GM19035 (cell line): Measurements from ENCODE around the gene CGB5.
"Not testable (repeated sequence)": the region's sequence is repeated elsewhere in the genome, so short reads cannot be mapped to it uniquely, and the experiment has no call there.

ENCODE experiments used
- ATAC-seq: cut with Tn5 transposase; IDR thresholded peaks from one replicate; pipeline ENCODE4 v1.9.1; 2021; ENCODE audit not compliant: unreplicated experiment

Gene CGB5

GRCh38 chr19:49043548-49043947 lies at the start of gene CGB5:
Gene CGB5, plus strand, starts transcription at chr19:49043848. Its CDS starts 362 bp downstream, at chr19:49044210.
- not testable (repeated sequence) for ATAC-seq

- no peak for ATAC-seq
Observed at GRCh38 chr19:48994035-48994386, 49.6 kb upstream of the CGB5 start.

- ATAC-seq, result no peak
Observed at GRCh38 chr19:48997972-48998371, 45.7 kb upstream of the CGB5 start.

- ATAC-seq, result no peak
Observed at GRCh38 chr19:48999481-49000325, 43.9 kb upstream of the CGB5 start.

GRCh38 chr19:49004133-49004532 lies 39.5 kb upstream of the CGB5 start:
- ATAC-seq, result no peak

GRCh38 chr19:49004964-49005614 lies 38.6 kb upstream of the CGB5 start:
- no peak for ATAC-seq

- no peak for ATAC-seq
Observed at GRCh38 chr19:49006905-49007304, 36.7 kb upstream of the CGB5 start.

- ATAC-seq, result no peak
Observed at GRCh38 chr19:49009828-49010227, 33.8 kb upstream of the CGB5 start.

- no peak for ATAC-seq
Observed at GRCh38 chr19:49010453-49010852, 33.2 kb upstream of the CGB5 start.

GRCh38 chr19:49011194-49011593 lies 32.5 kb upstream of the CGB5 start:
- no peak for ATAC-seq

- no peak for ATAC-seq
Observed at GRCh38 chr19:49014123-49014869, 29.4 kb upstream of the CGB5 start.

GRCh38 chr19:49014870-49015255 lies 28.8 kb upstream of the CGB5 start:
- ATAC-seq, result no peak

GRCh38 chr19:49016067-49016839 lies 27.4 kb upstream of the CGB5 start:
- ATAC-seq, result no peak

GRCh38 chr19:49017041-49017665 lies 26.5 kb upstream of the CGB5 start, which contains the start of gene LHB:
Gene LHB, minus strand, starts transcription at chr19:49017091. Its CDS starts 10 bp downstream, at chr19:49017081.
- no peak for ATAC-seq

- peak; percentile 43 for ATAC-seq
Observed at GRCh38 chr19:49017666-49018351, 25.8 kb upstream of the CGB5 start.

- ATAC-seq, result not testable (repeated sequence)
Observed at GRCh38 chr19:49018388-49019241, 25.0 kb upstream of the CGB5 start.

- ATAC-seq, result peak; percentile 49
Observed at GRCh38 chr19:49019242-49019932, 24.3 kb upstream of the CGB5 start.

- no peak for ATAC-seq
Observed at GRCh38 chr19:49020342-49020741, 23.3 kb upstream of the CGB5 start.
